Esophagus squamous epithelium (tissue), 5 donors: ENCODE results near the gene PI4KB. TPM values are rescaled to one million over a fixed set of nuclear protein-coding genes. Genes with fewer than 3 reads are reported as not detected.

Source experiments
- DNase-seq: peaks from one replicate; lab custom pipeline; 2025; lab: John Stamatoyannopoulos, UW
- H3K27ac ChIP-seq, 4 donors: fragments of 200-600 bp; sonication (generic); one replicate each; pipeline ENCODE4 v1.5.1; 2016 to 2019; ENCODE audit warnings: mild to moderate bottlenecking in 1 of 4
- H3K27me3 ChIP-seq, 4 donors: fragments of 200-600 bp; sonication (generic); 1 replicate in 3 of 4; 2 replicates in 1 of 4; pipeline versions ENCODE4 v1.5.1 to v1.6.0; 2017 to 2021; ENCODE audit warnings: antibody characterized with exemption in 1 of 4
- H3K36me3 ChIP-seq, 3 donors: fragments of 200-600 bp; sonication (generic); one replicate each; pipeline ENCODE4 v1.5.1; 2016 to 2019
- H3K4me1 ChIP-seq, 3 donors: fragments of 200-600 bp; sonication (generic); one replicate each; pipeline ENCODE4 v1.5.1; 2017 to 2019
- H3K4me3 ChIP-seq, 4 donors: fragments of 200-600 bp; sonication (generic); 1 replicate in 3 of 4; 2 replicates in 1 of 4; pipeline ENCODE4 v1.5.1; 2016 to 2019; ENCODE audit warnings: mild to moderate bottlenecking in 2 of 4, moderate library complexity in 1 of 4
- H3K9me3 ChIP-seq, 3 donors: fragments of 200-600 bp; sonication (generic); one replicate each; pipeline ENCODE4 v1.5.1; 2016 to 2019
- CTCF ChIP-seq, 6 experiments: fragments of 450-650 bp in 4 of 6; fragments of 200-600 bp in 2 of 6; sonication (generic) in 2 of 6; IDR thresholded peaks; one replicate each; pipeline ENCODE4 v1.5.1; 2016 to 2019; ENCODE audit warnings: antibody characterized with exemption in 6 of 6, mild to moderate bottlenecking in 4 of 6, moderate library complexity in 4 of 6
- POLR2A ChIP-seq, 4 donors: fragments of 450-650 bp; IDR thresholded peaks; one replicate each; pipeline ENCODE4 v1.6.1; 2017; ENCODE audit warnings: antibody characterized with exemption in 4 of 4, mild to moderate bottlenecking in 4 of 4, moderate library complexity in 3 of 4
- WGBS, 2 donors: methylation state at CpG; one replicate each; pipeline ENCODE4 v1.1.5; 2018; 5-methylcytosine and 5-hydroxymethylcytosine counted together
- intact Hi-C: fragments of 100-400 bp; cut with DNase I; formaldehyde crosslinking; loops from one replicate; pipeline ENCODE4 v1.15.0; 2022
- total RNA-seq, 4 donors: library from RNA; depleted of rRNA; stranded (reverse); fragments of >200 nt; gene quantifications; one replicate each; pipeline ENCODE4 v1.1.0, GENCODE V29; 2016
- donor health status: DM: yes; HTN: yes; CAD: no.

The PI4KB gene
- total RNA-seq, 4 donors from 2014 or later: 34.0 to 63.4 (median 56.0) TPM

GRCh38 chr1:151273924-151274466, 53.2 kb downstream of the PI4KB start:
- Histone ChIP-seq H3K27me3 (no peaks in the 10 kb centered on the region), H3K9me3 (no peaks in the 10 kb centered on the region), H3K4me1 (no peaks in the 10 kb centered on the region), H3K36me3 (peaks cover 0 to 28% (median 0%) of the 10 kb centered on the region in 3 donors), H3K27ac (no peak overlapping the region), H3K4me3 (no peak overlapping the region)
- intact Hi-C loops: no loop called here
- 69 to 72% methylated on average over 2 to 3 of the region's 3 CpGs for WGBS, 2 donors
- DNase-seq: no peak
- TF ChIP-seq CTCF (IDR thresholded peaks at IDR 0.05) (no peak), POLR2A (IDR thresholded peaks at IDR 0.05) (no peak)

- H3K27ac ChIP-seq: peak overlapping the region in 3 of 4 donors; percentile 36 to 64 (median 39)
- TF ChIP-seq CTCF (IDR thresholded peaks at IDR 0.05) (no peak), POLR2A (IDR thresholded peaks at IDR 0.05) (no peak)
Measured at GRCh38 chr1:151267760-151268159, 59.5 kb downstream of the PI4KB start.

GRCh38 chr1:151266821-151267220, 60.4 kb downstream of the PI4KB start:
- H3K4me1 ChIP-seq: peaks cover 0 to 9% (median 0%) of the 10 kb centered on the region in 3 donors
- no peak for DNase-seq
- peak overlapping the region in 3 of 4 donors; percentile 33 to 64 (median 39) for H3K27ac ChIP-seq
- H3K27me3 ChIP-seq: no peaks in the 10 kb centered on the region
- no peaks in the 10 kb centered on the region for H3K9me3 ChIP-seq
- 72 to 82% methylated on average over 7 to 8 of the region's 8 CpGs for WGBS, 2 donors
- no peak for TF ChIP-seq POLR2A (IDR thresholded peaks at IDR 0.05)
- no peak for TF ChIP-seq CTCF (IDR thresholded peaks at IDR 0.05)
- intact Hi-C loops: no loop called here
- no peak overlapping the region for H3K4me3 ChIP-seq
- H3K36me3 ChIP-seq: peaks cover 32 to 88% (median 35%) of the 10 kb centered on the region in 3 donors

More at GRCh38 chr1:151267760-151268159, 59.5 kb downstream of the PI4KB start:
- intact Hi-C loops: no loop called here
- Histone ChIP-seq H3K4me1 (peaks cover 0 to 9% (median 0%) of the 10 kb centered on the region in 3 donors), H3K9me3 (no peaks in the 10 kb centered on the region), H3K36me3 (peaks cover 25 to 84% (median 35%) of the 10 kb centered on the region in 3 donors), H3K27me3 (no peaks in the 10 kb centered on the region), H3K4me3 (no peak overlapping the region)
- DNase-seq: no peak
- WGBS, 2 donors: 49 to 50% methylated on average over 4 of the region's 4 CpGs

GRCh38 chr1:151266315-151266714, 60.9 kb downstream of the PI4KB start:
- TF ChIP-seq CTCF (IDR thresholded peaks at IDR 0.05) (no peak), POLR2A (IDR thresholded peaks at IDR 0.05) (no peak)
- H3K9me3 ChIP-seq: no peaks in the 10 kb centered on the region
- H3K27me3 ChIP-seq: no peaks in the 10 kb centered on the region
- H3K4me3 ChIP-seq: no peak overlapping the region
- intact Hi-C loops: no loop called here
- peaks cover 0 to 9% (median 0%) of the 10 kb centered on the region in 3 donors for H3K4me1 ChIP-seq
- 83 to 100% methylated on average over 1 to 3 of the region's 3 CpGs for WGBS, 2 donors
- DNase-seq: no peak
- H3K27ac ChIP-seq: no peak overlapping the region
- H3K36me3 ChIP-seq: peaks cover 32 to 91% (median 35%) of the 10 kb centered on the region in 3 donors

- WGBS, 2 donors: 83 to 87% methylated on average over 9 to 11 of the region's 14 CpGs
- intact Hi-C loops: no loop called here
- Histone ChIP-seq H3K4me3 (no peak overlapping the region), H3K4me1 (peaks cover 0 to 9% (median 0%) of the 10 kb centered on the region in 3 donors), H3K9me3 (no peaks in the 10 kb centered on the region), H3K27ac (no peak overlapping the region), H3K36me3 (peaks cover 32 to 86% (median 35%) of the 10 kb centered on the region in 3 donors), H3K27me3 (no peaks in the 10 kb centered on the region)
- TF ChIP-seq CTCF (IDR thresholded peaks at IDR 0.05): no peak
- TF ChIP-seq POLR2A (IDR thresholded peaks at IDR 0.05): no peak
- no peak for DNase-seq
Measured at GRCh38 chr1:151265446-151266236, 61.6 kb downstream of the PI4KB start.
